GM19351 (cell line): ENCODE data around the gene AARSD1.
"Not testable (repeated sequence)": the region's sequence is repeated elsewhere in the genome, so short reads cannot be mapped to it uniquely, and the experiment has no call there.

Experiments
- ATAC-seq: cut with Tn5 transposase; IDR thresholded peaks from one replicate; pipeline ENCODE4 v1.9.1; 2021; ENCODE audit warnings: mild to moderate bottlenecking, moderate library complexity; ENCODE audit not compliant: unreplicated experiment

Gene AARSD1

DNA sequence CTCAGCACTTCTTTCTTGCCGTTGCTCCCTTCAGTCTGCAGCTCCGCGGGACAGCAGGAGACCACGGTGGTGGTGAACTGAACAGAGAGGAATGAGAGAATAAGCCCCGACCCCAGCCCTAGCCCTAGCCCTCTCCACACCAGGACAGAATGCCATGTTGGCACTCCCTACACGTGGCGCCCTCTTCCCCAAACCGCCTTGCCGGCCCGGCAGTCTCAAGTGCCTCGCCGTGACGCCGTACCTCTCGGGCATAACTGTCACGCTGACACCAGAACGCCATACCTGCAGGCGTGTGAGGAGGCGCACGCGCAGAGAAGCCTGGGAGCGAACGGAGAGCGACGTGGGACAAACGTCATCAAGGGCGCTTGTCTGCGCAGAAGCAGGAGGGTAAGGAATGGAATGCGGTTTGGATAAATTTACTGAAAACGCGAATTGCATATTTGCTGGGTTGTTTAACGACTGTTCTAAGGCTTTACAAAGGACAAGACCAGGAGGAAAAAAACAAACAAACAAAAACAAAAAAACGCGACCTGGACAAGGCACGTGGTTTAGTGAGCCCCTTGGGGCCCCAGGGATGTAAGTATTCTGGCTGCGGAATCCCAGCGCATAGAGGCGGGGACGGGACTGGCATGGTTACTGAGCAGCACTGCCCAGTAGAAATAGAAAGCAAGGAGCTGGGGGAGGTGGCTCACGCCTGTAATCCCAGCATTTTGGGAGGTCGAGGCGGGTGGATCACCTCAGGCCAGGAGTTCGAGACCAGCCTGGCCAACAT lies at the start of gene AARSD1:
Gene AARSD1 (minus strand): TSS at position 294 of the 772 bp plus-strand sequence. CDS start 14 bp downstream, at position 280.
- peak; percentile 79 for ATAC-seq

DNA sequence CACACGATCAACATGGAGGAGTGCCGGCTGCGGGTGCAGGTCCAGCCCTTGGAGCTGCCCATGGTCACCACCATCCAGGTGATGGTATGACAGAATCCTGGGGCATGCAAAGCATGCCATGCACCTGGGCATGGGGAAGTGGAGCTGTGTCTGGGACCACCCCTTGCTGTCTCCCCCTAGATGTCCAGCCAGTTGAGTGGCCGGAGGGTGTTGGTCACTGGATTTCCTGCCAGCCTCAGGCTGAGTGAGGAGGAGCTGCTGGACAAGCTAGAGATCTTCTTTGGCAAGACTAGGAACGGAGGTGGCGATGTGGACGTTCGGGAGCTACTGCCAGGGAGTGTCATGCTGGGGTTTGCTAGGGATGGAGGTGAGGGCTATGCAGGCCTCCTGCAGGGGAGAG lies 49.0 kb upstream of the AARSD1 start:
- ATAC-seq: no peak

- no peak for ATAC-seq
Observed at GRCh38 chr17:43011728-43012472, 47.6 kb upstream of the AARSD1 start.

DNA sequence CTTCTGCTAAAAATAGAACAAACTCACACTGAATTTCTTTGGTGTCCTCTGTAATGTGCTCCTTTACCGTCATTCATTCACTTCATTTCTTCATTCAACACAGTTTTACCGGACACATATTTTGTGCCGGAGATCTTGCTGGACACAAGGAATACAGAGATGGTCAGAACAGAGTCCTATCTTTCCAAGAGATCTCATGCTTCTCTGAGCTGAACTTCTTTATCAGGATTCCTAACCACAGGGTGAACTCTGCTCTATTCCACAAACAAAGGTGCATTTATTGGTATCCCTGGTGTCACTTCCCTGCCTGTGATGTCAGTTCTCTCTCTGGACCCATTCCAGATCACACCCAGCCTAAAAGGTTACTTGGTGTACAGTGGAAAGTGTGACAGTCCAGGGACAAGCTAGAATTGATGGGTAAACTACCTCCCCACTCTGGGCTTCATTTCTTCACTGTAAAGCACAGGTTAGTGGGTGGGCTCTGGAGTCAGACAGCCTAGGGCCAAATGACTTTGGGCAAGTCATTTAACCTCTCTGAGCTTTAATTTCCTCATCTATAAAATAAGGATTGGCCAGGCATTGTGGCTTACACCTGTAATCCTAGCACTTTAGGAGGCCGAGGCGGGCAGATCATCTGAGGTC lies 46.5 kb upstream of the AARSD1 start:
- ATAC-seq: no peak

GRCh38 chr17:43006639-43007551 lies 42.6 kb upstream of the AARSD1 start, which contains the start of gene IFI35:
Gene IFI35, plus strand, starts transcription at chr17:43006784. Its CDS starts 164 bp downstream, at chr17:43006948.
- ATAC-seq: peak; percentile 86

- no peak for ATAC-seq
Observed at GRCh38 chr17:43003542-43004172, 39.4 kb upstream of the AARSD1 start.

DNA sequence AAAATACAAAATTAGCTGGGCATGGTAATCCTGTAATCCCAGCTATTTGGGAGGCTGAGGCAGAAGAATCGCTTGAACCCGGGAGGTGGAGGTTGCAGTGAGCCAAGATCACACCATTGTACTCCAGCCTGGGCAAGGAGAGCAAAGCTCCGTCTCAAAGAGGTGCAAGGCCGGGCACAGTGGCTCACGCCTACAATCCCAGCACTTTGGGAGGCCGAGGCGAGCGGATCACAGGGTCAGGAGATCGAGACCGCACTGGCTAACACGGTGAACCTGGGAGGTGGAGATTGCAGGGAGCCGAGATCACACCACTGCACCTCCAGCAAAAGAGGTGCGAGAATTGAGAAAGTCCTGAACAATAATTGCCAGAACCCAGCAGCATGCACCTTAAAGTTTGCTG lies 36.6 kb upstream of the AARSD1 start:
- ATAC-seq: not testable (repeated sequence)

DNA sequence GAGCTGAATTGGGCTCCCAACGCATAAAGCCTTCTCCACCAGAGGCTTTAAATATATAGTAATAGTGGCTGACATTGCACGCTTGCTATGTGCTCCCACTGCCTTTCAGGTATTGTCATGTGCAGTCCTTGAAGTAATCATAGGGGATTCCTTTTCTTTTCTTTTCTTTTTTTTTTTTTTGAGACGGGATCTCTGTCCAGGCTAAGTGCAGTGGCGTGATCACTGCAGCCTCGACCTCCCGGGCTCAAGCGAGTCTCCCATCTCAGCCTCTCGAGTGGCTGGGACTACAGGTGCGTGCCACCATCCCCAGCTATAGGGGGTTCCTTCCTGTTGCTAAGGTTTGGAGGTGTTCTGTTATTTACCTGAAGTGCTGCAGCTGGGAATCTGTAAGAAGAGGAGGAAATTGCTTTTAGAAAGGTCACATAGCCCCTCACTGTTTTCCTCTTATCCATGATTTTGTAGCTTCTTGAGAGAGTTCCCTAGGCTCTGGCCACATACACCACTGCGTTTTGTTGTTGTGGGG lies 34.8 kb upstream of the AARSD1 start:
- ATAC-seq: no peak

GRCh38 chr17:42997984-42998938 lies 34.0 kb upstream of the AARSD1 start, which contains the start of gene RPL27:
Gene RPL27, plus strand, starts transcription at chr17:42998419. Its CDS starts 332 bp downstream, at chr17:42998751.
- ATAC-seq: peak; percentile 94

DNA sequence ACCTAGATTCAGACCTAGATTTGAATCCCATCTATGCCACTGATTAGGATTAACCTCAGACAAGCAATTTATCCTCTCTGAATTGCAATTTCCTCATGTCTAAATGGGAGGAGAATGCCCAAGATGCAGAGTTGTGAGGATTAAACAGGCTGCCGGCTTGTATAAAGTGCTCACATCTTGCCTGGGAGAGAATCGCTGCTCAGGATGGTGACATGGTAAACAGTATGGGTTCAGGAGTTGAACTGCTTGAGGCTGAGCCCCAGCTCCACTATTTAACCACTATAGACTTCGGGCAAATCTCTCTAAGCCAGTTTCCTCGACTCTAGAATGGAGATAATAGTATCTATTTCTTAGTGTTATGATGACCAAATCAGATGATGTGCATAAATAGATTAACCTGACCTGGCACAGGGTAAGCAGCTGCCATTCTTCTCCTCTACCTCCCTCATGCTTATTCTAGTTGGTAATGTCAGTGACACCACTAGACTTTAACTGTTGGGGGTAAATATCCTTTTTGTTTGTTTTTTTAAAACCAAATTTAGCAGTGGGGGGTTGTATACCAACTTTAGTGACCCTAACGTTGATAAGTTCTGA lies 33.2 kb upstream of the AARSD1 start:
- no peak for ATAC-seq

GRCh38 chr17:42993913-42994312 lies 29.7 kb upstream of the AARSD1 start:
- ATAC-seq: not testable (repeated sequence)

DNA sequence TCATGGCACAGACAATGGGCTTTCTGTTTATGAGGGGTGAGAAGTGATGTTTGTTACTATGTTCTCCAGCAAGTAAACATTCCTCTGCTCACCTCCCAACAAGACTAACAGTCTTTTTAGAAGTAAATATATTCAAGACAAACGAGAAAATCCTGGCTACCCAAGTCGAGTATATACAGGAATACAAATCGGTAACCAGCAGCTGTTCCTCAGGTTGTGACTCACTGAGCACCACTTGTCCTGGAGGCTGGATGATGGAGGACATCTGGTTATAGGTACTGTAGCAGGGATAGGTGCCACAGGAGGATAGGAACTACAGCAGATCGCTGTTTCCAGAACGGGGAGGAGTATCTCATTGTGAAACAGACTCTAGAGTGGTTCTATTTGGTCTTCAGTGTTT lies 28.6 kb upstream of the AARSD1 start:
- ATAC-seq: no peak

DNA sequence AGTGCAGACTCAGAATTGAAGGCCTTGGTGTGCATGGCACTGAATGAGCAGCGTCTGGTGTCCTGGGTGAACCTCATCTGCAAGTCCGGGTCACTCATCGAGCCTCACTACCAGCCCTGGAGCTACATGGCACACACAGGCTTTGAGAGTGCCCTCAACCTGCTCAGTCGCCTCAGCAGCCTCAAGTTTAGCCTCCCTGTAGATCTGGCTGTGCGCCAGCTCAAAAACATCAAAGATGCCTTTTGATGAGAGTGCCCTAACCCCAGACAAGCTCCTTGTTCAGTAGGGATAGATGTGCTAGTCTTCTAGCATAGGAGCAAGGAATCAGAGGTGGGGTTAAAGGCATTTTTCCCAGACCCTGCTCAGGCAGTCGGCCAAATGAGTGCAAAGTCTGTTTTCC lies 27.2 kb upstream of the AARSD1 start:
- ATAC-seq: no peak

DNA sequence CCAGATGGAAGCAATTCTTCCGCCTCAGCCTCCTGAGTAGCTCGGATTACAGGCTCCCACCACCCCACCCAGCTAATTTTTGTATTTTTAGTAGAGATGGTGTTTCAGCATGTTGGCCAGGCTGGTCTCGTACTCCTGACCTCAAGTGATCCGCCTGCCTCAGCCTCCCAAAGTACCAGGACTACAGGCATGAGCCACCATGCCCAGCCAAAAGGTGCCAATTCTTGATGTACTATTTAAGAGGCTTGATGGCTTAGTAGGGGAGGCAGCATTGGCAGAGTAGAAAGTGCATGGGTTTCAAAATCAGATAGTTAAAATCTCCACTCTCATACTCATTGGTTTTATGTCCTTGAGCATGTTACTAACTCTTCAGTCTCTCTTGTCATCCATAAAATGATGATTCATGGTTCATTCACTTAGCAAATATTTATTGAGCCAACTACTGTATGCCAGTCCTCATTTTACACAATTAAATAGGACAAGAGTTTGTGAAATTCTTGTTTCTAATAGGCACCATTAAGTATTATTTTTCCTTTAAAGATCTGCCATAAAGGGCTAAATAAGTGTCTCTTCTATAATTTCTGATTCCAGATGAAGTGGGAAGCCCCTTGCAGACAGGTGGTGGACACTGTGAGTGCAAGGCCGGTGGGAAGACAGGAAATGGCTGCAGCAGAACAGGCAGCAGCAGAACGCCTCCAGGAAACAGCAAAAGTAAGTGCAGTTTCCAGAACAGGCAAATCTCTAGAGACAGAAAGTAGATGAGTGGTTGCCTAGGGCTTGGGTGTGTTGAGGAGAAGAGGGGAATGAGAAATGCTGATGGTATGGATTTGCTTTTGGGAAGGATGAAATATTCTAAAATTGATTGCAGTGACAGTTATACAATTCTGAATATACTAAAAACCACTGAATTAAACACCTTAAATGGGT lies 25.7 kb upstream of the AARSD1 start:
- ATAC-seq: no peak

DNA sequence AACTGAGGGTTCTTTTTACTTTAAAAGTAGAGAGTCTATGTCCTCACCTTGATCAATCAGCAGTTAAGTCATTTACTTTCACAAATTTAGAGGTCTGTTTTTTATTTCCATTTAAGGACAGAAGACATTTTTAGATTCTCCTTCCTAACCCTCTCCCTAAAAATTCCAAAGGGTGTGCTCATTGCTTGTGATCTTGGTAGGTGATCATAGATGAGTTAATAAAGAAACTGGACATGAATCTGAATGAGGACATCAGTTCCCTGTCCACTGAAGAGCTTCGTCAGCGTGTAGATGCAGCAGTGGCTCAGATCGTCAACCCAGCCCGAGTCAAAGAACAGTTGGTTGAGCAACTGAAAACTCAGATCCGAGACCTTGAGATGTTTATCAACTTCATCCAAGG lies 24.9 kb upstream of the AARSD1 start:
- ATAC-seq: no peak

DNA sequence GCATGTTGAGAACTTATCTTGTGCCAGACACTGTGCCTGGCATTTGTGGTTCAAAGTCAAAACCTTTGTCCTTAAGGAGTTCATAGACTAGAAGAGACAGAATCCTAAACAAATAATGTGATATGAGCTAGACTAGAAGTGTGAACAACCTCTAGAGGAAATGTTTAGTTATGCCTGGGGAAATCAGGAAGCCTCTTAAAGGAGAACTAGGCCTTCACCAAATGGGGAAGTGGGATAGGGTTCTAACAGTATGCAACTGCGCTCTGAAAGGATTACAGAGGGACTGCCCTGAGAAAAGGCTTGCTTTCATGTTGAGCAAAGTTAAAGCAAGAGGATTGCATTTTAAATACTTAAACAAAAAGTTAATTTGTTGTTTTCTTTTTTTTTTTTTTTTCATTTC lies 21.0 kb upstream of the AARSD1 start:
- no peak for ATAC-seq

GRCh38 chr17:42982266-42982665 lies 18.0 kb upstream of the AARSD1 start:
- ATAC-seq: no peak
